H9 (cell line): ENCODE measurements around the gene ESRP2. TPM values are rescaled to one million over a fixed set of nuclear protein-coding genes. Genes with fewer than 3 reads are reported as not detected.

Experiments used
- DNase-seq: peaks from one replicate; pipeline ENCODE4 v3.0.0-alpha.2; 2017
- H2AFZ ChIP-seq: one replicate; pipeline ENCODE4 v1.6.1; 2013; ENCODE audit warnings: mild to moderate bottlenecking, low read length, control low read depth, moderate library complexity
- H2AK5ac ChIP-seq: 2 replicates; pipeline ENCODE4 v1.6.1; 2013; ENCODE audit warnings: low read length, control low read depth, mixed read lengths; ENCODE audit not compliant: insufficient read length
- H2BK120ac ChIP-seq: one replicate; pipeline ENCODE4 v1.6.1; 2013; ENCODE audit warnings: low read depth, mild to moderate bottlenecking, low read length, control low read depth, inconsistent platforms; ENCODE audit not compliant: poor library complexity, severe bottlenecking
- H2BK12ac ChIP-seq: 2 replicates; pipeline ENCODE4 v1.6.1; 2013; ENCODE audit warnings: low read length, control low read depth, mixed read lengths, low read depth; ENCODE audit not compliant: insufficient read length
- H2BK15ac ChIP-seq: 2 replicates; pipeline ENCODE4 v1.6.1; 2013; ENCODE audit warnings: low read depth, low read length, control low read depth
- H2BK20ac ChIP-seq: one replicate; pipeline ENCODE4 v1.6.1; 2013; ENCODE audit warnings: low read depth, mild to moderate bottlenecking, low read length, control low read depth, inconsistent platforms; ENCODE audit not compliant: poor library complexity, severe bottlenecking
- H2BK5ac ChIP-seq: 2 replicates; pipeline ENCODE4 v1.6.1; 2013; ENCODE audit warnings: low read length, control low read depth, mixed read lengths; ENCODE audit not compliant: insufficient read length
- H3K14ac ChIP-seq: 2 replicates; pipeline ENCODE4 v1.6.1; 2013; ENCODE audit warnings: low read length, control low read depth; ENCODE audit not compliant: insufficient read depth
- H3K18ac ChIP-seq: 2 replicates; pipeline ENCODE4 v1.6.1; 2013; ENCODE audit warnings: low read depth, mild to moderate bottlenecking, mixed read lengths, low read length, control low read depth; ENCODE audit not compliant: insufficient read length
- H3K23ac ChIP-seq: 2 replicates; pipeline ENCODE4 v1.6.1; 2013; ENCODE audit warnings: low read length, control low read depth, mixed read lengths, low read depth; ENCODE audit not compliant: insufficient read length
- H3K23me2 ChIP-seq: 2 replicates; pipeline ENCODE4 v1.6.1; 2013; ENCODE audit warnings: low read depth, mild to moderate bottlenecking, mixed read lengths, low read length, control low read depth; ENCODE audit not compliant: insufficient read length, poor library complexity, severe bottlenecking
- H3K27ac ChIP-seq: 2 replicates; pipeline ENCODE4 v1.5.1; 2013; ENCODE audit warnings: low read length, control low read depth, mixed read lengths, low read depth; ENCODE audit not compliant: insufficient read length
- H3K27me3 ChIP-seq: 2 replicates; pipeline ENCODE4 v1.6.1; 2013; ENCODE audit warnings: low read length, control low read depth, inconsistent platforms; ENCODE audit not compliant: insufficient read depth
- H3K4ac ChIP-seq: 2 replicates; pipeline ENCODE4 v1.6.1; 2013; ENCODE audit warnings: low read depth, mild to moderate bottlenecking, control low read depth, inconsistent platforms, low read length, moderate library complexity
- H3K4me1 ChIP-seq: 2 replicates; pipeline ENCODE4 v1.6.1; 2013; ENCODE audit warnings: low read length, control low read depth, inconsistent platforms; ENCODE audit not compliant: insufficient read depth
- H3K4me2 ChIP-seq: 2 replicates; pipeline ENCODE4 v1.6.1; 2013; ENCODE audit warnings: low read length, control low read depth, mixed read lengths; ENCODE audit not compliant: insufficient read length, insufficient read depth
- H3K56ac ChIP-seq: 2 replicates; pipeline ENCODE4 v1.6.1; 2013; ENCODE audit warnings: low read depth, mild to moderate bottlenecking, mixed read lengths, low read length, control low read depth; ENCODE audit not compliant: insufficient read length
- H3K79me1 ChIP-seq: 2 replicates; pipeline ENCODE4 v1.6.1; 2013; ENCODE audit warnings: low read depth, mild to moderate bottlenecking, moderate library complexity, low read length, control low read depth, inconsistent platforms; ENCODE audit not compliant: insufficient read depth, poor library complexity, severe bottlenecking
- H3K79me2 ChIP-seq: 2 replicates; pipeline ENCODE4 v1.6.1; 2013; ENCODE audit warnings: low read length, control low read depth, inconsistent platforms; ENCODE audit not compliant: insufficient read depth
- H3K9ac ChIP-seq: 2 replicates; pipeline ENCODE4 v1.6.1; 2013; ENCODE audit warnings: low read length, control low read depth, mixed read lengths; ENCODE audit not compliant: insufficient read length; ENCODE audit errors: extremely low read depth
- H3K9me3 ChIP-seq: one replicate; pipeline ENCODE4 v1.6.1; 2013; ENCODE audit warnings: low read depth, low read length, inconsistent platforms; ENCODE audit not compliant: control insufficient read depth
- H3T11ph ChIP-seq: one replicate; pipeline ENCODE4 v1.6.1; 2013; ENCODE audit warnings: mild to moderate bottlenecking, low read length, control low read depth, inconsistent platforms
- H4K20me1 ChIP-seq: one replicate; pipeline ENCODE4 v1.6.1; 2013; ENCODE audit not compliant: control insufficient read depth, insufficient read length, insufficient read depth
- H4K5ac ChIP-seq: 2 replicates; pipeline ENCODE4 v1.6.1; 2013; ENCODE audit warnings: low read depth, mild to moderate bottlenecking, mixed read lengths, low read length, control low read depth; ENCODE audit not compliant: insufficient read length
- H4K8ac ChIP-seq: replicated peaks from 2 replicates; pipeline ENCODE4 v1.6.1; 2013; ENCODE audit warnings: low read length, control low read depth, mixed read lengths, low read depth; ENCODE audit not compliant: insufficient read length
- H4K91ac ChIP-seq: 2 replicates; pipeline ENCODE4 v1.6.1; 2013; ENCODE audit warnings: low read depth, mild to moderate bottlenecking, moderate library complexity, mixed read lengths, low read length, control low read depth; ENCODE audit not compliant: insufficient read length
- H3K27ac Mint-ChIP-seq, 3 experiments: 2 replicates in 2 of 3; 3 replicates in 1 of 3; pipeline ENCODE4 v1.8.0; 2020 to 2021; ENCODE audit warnings: mixed read lengths in 3 of 3, mild to moderate bottlenecking in 1 of 3, moderate library complexity in 1 of 3
- H3K27me3 Mint-ChIP-seq: 2 replicates; pipeline ENCODE4 v1.8.0; 2021; ENCODE audit warnings: low read depth, mild to moderate bottlenecking, moderate library complexity, mixed read lengths
- H3K36me3 Mint-ChIP-seq, 3 experiments: 2 replicates in 2 of 3; 3 replicates in 1 of 3; pipeline ENCODE4 v1.8.0; 2020 to 2021; ENCODE audit warnings: low read depth in 3 of 3, mixed read lengths in 3 of 3; ENCODE audit not compliant: insufficient read depth in 1 of 3
- H3K4me1 Mint-ChIP-seq, 2 experiments: 2 replicates each; pipeline ENCODE4 v1.8.0; 2020; ENCODE audit warnings: mixed read lengths in 2 of 2
- H3K4me3 Mint-ChIP-seq, 2 experiments: 2 replicates in 1 of 2; 3 replicates in 1 of 2; pipeline ENCODE4 v1.8.0; 2020 to 2021; ENCODE audit warnings: mild to moderate bottlenecking in 2 of 2, mixed read lengths in 2 of 2, moderate library complexity in 1 of 2
- H3K9me3 Mint-ChIP-seq, 2 experiments: 2 replicates in 1 of 2; 3 replicates in 1 of 2; pipeline ENCODE4 v1.8.0; 2020; ENCODE audit warnings: mild to moderate bottlenecking in 2 of 2, mixed read lengths in 2 of 2, moderate library complexity in 1 of 2
- WGBS: extraction: QIAGEN DNeasy Blood & Tissue Kit; methylation state at CpG from one replicate; pipeline ENCODE4 v1.1.7; 2013; ENCODE audit warnings: missing lambda C conversion rate, low lambda C conversion rate, mixed read lengths; ENCODE audit not compliant: insufficient read length; ENCODE audit errors: extremely low coverage; 5-methylcytosine and 5-hydroxymethylcytosine counted together
- total RNA-seq: library from RNA; stranded (reverse); gene quantifications from 2 replicates; pipeline ENCODE4 v1.2.1, GENCODE V29; 2021
- TF ChIP-seq, protein P1 (sequence below): fragments of 200-600 bp; sonication (generic); conservative IDR thresholded peaks from 3 replicates; pipeline ENCODE4 v1.8.0; 2021; ENCODE audit warnings: antibody characterized with exemption, mild to moderate bottlenecking

The ESRP2 gene
- total RNA-seq, 1 experiment from 2014 or later = 59.5 TPM

DNA sequence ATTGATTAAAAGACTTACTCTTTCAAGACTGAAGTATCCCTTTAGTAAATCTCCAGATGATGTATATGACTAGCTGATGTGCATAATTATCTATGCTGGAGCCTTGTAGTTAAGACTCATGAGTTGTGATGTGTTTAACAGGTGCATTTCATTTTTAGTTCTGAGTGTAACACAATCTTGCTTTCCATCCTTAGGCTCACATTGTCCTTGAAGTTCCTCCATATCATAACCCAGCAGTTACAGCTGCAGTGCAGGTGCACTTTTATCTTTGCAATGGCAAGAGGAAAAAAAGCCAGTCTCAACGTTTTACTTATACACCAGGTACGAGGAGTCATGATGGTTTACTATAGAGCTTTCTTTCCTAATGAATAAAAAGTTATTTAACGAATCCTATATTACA, 52.9 kb downstream of the ESRP2 start:
- no peak overlapping the region for H3K14ac ChIP-seq
- no peak overlapping the region for H4K91ac ChIP-seq
- no peaks in the 10 kb centered on the region for H3K79me2 ChIP-seq
- TF ChIP-seq, protein P1, sequence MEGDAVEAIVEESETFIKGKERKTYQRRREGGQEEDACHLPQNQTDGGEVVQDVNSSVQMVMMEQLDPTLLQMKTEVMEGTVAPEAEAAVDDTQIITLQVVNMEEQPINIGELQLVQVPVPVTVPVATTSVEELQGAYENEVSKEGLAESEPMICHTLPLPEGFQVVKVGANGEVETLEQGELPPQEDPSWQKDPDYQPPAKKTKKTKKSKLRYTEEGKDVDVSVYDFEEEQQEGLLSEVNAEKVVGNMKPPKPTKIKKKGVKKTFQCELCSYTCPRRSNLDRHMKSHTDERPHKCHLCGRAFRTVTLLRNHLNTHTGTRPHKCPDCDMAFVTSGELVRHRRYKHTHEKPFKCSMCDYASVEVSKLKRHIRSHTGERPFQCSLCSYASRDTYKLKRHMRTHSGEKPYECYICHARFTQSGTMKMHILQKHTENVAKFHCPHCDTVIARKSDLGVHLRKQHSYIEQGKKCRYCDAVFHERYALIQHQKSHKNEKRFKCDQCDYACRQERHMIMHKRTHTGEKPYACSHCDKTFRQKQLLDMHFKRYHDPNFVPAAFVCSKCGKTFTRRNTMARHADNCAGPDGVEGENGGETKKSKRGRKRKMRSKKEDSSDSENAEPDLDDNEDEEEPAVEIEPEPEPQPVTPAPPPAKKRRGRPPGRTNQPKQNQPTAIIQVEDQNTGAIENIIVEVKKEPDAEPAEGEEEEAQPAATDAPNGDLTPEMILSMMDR = no peak
- H2BK20ac ChIP-seq = no peak overlapping the region
- no peak overlapping the region for H2BK12ac ChIP-seq
- no peaks in the 10 kb centered on the region for H3K9me3 ChIP-seq
- no peak overlapping the region for H2BK120ac ChIP-seq
- no peak overlapping the region for H2BK15ac ChIP-seq
- no peak for DNase-seq
- H3K27ac ChIP-seq = no peak overlapping the region
- H3K56ac ChIP-seq = no peak overlapping the region
- H3K9ac ChIP-seq = no peak overlapping the region
- no peak overlapping the region for H3K23ac ChIP-seq
- H2BK5ac ChIP-seq = no peak overlapping the region
- Mint-ChIP-seq H3K36me3 (peaks cover 39 to 67% (median 53%) of the 10 kb centered on the region in 3 experiments), H3K27ac (no peak overlapping the region), H3K4me3 (no peak overlapping the region), H3K9me3 (peaks cover 2% of the 10 kb centered on the region in 2 experiments; a peak in 2 of 5 replicates), H3K4me1 (no peaks in the 10 kb centered on the region), H3K27me3 (no peaks in the 10 kb centered on the region)
- H3K4me2 ChIP-seq = no peak overlapping the region
- H3K4ac ChIP-seq = no peak overlapping the region
- no CpG with 5 or more reads among the region's 3 CpGs for whole genome bisulfite sequencing
- H3K18ac ChIP-seq = no peak overlapping the region
- H3K27me3 ChIP-seq = no peaks in the 10 kb centered on the region
- H4K8ac ChIP-seq = no peak overlapping the region
- no peaks in the 10 kb centered on the region for H3K4me1 ChIP-seq
- no peak overlapping the region for H3T11ph ChIP-seq
- H3K23me2 ChIP-seq = no peaks in the 10 kb centered on the region
- no peaks in the 10 kb centered on the region for H4K20me1 ChIP-seq
- no peak overlapping the region for H2AFZ ChIP-seq
- H3K79me1 ChIP-seq = no peaks in the 10 kb centered on the region
- no peak overlapping the region for H4K5ac ChIP-seq
- no peak overlapping the region for H2AK5ac ChIP-seq
